Activated T-helper 1 cell treated with anti-CD3 and anti-CD28 coated beads, Interleukin-2, amount 50 U/mL, for 16 hours (primary cell): Measurements from ENCODE around the gene PLCB3.

Source experiments
- DNase-seq, 2 donors: peaks; one replicate each; pipeline ENCODE4 v3.0.0-alpha.2; 2020; ENCODE audit warnings: low read depth in 1 of 2, low spot score in 1 of 2

The PLCB3 gene

GRCh38 chr11:64285885-64286800 lies 34.8 kb downstream of the PLCB3 start:
- DNase-seq: no peak

DNA sequence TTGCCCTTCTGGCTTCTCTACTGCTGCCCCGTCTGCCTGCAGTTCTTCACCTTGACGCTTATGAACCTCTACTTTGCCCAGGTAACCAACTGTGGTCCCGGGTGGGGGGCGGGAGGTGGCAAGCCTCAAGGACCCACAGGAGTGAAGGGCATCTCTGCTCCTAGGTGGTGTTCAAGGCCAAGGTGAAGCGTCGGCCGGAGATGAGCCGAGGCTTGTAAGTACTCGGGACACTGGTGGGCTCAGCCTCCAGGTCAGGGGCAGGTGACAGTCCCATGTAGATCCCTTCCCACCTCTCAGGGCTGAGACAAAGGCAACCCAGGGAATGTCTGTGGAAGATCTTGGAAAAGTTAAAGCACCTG lies 35.5 kb downstream of the PLCB3 start:
- no peak for DNase-seq

DNA sequence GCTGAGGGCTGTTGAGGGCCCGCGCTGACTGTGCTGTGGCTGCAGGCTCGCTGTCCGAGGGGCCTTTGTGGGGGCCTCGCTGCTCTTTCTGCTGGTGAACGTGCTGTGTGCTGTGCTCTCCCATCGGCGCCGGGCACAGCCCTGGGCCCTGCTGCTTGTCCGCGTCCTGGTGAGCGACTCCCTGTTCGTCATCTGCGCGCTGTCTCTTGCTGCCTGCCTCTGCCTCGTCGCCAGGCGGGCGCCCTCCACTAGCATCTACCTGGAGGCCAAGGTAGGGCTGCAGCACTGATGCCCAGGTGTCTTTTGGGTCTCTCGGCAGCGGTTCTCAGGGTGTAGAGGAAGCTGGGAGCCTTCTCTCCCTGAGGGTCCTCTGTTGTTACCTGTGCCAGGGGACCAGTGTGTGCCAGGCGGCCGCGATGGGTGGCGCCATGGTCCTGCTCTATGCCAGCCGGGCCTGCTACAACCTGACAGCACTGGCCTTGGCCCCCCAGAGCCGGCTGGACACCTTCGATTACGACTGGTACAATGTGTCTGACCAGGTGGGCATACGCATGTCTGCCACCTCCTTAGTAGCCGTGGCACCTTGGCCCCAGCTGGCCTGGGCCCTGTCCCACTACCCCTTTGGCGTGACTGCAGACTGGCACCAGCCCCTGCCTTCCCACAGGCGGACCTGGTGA lies 36.5 kb downstream of the PLCB3 start:
- DNase-seq: no peak

- no peak for DNase-seq
These were observed 37.0 kb downstream of the PLCB3 start for GRCh38 chr11:64288353-64288750.

- no peak for DNase-seq
These were observed 37.8 kb downstream of the PLCB3 start for GRCh38 chr11:64289002-64289564.

DNA sequence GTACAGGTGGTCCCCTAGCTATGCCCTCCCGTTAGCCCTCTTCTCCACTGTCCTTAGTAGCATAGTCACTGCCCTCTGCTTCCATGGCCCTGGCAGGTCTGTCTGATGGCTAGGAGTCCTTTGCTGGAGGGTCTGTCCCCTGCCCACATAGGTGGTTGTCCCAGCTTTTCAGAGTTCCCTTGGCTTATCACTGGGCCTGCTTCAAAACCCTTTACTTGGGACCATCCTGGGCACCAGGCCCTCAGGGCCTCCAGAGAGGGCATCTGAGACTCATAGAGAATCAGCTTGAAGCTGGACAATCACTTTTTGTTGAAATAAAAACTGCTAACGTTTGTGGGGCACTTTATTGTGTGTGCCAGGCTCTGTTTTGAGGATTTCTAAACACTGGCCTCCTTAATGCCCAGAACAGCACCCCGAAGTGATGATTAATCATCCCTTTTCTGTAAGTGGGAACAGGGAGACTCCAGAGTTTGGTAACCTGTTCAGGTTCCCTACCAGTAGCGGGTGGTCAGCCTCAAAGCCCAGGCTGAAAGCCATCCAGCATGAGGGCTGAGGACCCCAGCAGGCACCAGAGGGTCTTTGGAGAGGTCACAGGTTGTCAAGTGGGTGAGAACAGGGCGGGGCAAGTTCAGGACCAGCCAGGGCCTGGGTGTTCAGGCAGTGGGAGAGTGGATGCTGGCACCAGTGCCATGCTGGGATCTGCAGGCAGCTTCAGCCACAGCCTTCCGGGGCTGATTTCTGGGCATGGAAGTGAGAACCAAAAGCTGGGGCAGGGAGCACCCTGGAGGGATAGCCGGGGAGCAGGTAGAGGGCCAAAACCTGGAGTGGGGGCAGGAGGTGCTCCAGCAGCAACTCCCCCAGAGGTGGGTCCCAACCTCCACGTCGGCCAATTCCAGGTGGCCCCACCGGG lies 39.3 kb downstream of the PLCB3 start:
- DNase-seq: no peak

DNA sequence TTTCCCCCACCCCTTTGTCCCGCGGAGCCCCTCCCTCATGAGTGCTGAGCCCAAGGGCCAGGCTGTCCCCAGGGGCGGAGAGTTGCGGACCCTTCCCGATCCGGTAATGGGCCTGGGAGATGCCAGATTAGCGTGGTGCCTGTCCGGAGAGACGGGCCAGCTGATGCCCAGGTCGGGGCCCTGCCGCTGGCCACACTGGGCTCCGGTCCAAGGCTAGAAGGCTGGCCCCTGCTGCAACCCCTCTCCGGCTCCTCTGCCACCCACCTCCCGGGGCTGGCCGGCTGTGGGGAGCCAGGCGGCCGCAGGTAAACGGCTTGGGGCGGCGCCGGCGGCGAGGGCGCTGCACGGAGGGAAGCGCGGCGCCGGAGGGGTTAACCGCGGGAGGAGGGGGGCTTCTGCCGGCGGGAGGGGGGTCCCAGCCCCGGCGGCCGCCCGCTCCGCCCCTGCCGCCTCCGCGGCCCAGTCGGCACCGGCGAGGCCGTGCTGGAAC lies 40.0 kb downstream of the PLCB3 start, which contains the start of gene KCNK4:
Gene KCNK4 (plus strand): TSS at position 41 of the 490 bp plus-strand sequence. CDS start 1,717 bp downstream, outside the sequence.
- no peak for DNase-seq

- no peak for DNase-seq
These were observed 40.6 kb downstream of the PLCB3 start for GRCh38 chr11:64291752-64292459.

GRCh38 chr11:64292460-64293254 lies 41.3 kb downstream of the PLCB3 start:
- no peak for DNase-seq

DNA sequence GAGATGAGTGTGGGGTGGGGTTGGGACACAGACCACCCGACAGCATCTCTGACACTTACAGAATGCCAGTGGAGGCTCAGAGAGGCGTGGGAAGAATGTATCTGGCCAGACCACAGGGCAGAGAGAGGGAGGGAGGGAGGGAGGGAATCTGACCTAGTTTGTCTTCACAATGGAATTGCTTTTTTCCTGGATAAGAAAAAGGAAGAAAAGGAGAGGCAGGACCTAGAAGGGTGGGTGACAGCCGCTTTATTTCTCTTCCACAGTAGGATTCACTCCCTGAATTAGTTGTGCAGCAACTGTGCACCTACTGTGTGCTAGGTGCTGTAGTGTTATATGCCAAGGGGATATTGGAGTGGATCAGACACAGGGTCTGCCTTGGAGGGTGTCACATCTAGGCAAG lies 43.4 kb downstream of the PLCB3 start:
- DNase-seq: no peak

DNA sequence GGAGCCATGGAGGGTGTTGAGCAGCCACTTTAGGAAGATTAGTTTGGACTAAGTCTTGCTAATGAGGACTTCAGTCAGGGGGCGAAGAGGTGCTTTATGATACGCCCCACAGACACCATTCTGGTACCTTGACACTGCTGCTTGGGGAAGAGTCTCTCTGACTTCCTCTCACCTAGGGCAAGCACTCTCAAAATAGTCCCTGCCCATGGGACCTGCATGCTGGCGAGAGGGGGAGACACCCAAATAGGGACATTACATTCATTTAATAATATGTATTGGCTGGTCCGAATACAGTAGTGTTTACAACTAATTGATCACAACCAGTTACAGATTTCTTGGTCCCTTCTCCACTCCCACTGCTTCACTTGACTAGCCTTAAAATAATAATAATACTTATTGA lies 44.4 kb downstream of the PLCB3 start:
- no peak for DNase-seq

DNA sequence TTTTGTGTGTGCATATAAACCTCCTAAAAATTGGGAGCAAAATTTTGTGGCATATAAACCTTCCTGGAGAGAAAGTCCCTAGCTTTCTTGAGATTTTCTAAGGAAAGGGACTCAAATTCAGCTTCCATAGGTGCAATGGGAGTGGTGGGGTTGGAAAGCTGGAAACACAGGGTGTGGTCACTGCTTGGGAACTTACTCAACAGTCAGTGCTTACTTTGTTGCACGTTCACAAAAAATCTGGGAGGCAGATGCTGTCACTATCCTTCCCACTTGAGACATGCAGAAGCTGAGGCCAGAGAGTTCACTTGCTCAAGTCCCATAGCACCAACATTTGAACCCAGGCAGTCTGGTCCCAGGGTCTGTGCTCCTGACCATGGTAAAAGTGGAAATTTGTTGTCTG lies 44.9 kb downstream of the PLCB3 start:
- DNase-seq: no peak

DNA sequence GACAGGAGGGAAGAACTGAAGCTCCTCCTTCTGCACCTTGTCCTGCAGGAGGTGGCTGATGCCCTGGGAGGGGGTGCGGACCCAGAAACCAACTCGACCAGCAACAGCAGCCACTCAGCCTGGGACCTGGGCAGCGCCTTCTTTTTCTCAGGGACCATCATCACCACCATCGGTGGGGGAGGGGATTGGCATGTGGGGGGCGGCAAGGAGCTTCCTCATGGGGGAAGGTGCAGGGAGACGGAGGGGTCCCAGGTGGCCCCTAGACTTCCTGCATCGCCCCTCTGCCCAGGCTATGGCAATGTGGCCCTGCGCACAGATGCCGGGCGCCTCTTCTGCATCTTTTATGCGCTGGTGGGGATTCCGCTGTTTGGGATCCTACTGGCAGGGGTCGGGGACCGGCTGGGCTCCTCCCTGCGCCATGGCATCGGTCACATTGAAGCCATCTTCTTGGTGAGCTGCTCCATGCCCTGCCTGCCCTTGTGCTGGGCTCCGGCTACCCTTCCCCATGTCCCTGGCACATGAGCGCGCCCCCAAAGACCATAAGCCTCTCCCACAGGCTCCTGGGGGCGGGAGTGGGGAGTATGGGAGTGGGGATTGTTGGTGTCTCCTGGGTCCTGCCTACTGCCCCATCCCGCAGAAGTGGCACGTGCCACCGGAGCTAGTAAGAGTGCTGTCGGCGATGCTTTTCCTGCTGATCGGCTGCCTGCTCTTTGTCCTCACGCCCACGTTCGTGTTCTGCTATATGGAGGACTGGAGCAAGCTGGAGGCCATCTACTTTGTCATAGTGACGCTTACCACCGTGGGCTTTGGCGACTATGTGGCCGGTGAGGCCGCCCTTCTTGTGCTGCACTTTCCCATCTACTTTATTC lies 45.7 kb downstream of the PLCB3 start:
- no peak for DNase-seq

DNA sequence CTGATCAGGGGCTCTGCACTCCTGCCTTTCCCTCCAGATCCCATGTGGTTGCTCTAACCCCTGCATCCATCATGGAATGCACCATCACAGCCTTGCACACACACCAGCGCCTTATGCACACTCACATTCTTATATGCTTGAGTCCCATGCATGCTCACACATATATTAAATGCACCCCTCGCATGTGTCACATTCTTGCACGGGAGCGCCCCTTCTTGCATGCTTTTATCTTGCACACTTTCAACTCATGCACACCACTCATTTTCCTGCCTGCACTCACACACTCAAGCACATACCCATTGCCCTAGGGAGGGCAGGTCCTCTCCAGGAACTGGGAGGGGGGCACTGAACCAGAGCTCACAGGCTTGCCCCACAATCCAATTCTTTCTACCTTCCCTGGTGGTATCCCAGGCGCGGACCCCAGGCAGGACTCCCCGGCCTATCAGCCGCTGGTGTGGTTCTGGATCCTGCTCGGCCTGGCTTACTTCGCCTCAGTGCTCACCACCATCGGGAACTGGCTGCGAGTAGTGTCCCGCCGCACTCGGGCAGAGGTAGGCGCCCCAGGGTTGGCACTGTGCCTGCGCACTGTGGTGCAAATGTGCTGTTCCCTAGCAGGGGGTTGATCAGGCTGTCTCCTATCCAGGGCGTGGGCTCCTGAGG lies 46.5 kb downstream of the PLCB3 start:
- no peak for DNase-seq

DNA sequence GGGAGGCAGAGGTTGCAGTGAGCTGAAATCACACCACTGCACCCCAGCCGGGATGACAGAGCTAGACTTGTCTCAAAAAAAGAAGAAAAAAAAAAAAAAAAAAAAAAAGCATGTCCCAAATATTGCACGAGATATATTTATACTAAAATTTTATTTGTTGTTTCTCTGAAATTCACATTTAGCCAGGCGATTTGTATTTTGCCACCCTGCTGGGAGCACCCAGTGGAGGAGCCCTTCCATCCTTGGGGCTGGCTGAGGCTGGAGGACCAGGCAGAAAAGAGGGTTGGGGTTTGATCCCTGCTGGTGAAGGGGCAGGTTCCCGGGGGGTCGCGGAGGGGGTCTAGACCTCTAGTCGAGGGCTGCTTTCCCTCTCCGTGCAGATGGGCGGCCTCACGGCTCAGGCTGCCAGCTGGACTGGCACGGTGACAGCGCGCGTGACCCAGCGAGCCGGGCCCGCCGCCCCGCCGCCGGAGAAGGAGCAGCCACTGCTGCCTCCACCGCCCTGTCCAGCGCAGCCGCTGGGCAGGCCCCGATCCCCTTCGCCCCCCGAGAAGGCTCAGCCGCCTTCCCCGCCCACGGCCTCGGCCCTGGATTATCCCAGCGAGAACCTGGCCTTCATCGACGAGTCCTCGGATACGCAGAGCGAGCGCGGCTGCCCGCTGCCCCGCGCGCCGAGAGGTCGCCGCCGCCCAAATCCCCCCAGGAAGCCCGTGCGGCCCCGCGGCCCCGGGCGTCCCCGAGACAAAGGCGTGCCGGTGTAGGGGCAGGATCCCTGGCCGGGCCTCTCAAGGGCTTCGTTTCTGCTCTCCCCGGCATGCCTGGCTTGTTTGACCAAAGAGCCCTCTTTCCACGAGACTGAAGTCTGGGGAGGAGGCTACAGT lies 47.9 kb downstream of the PLCB3 start:
- no peak for DNase-seq

GRCh38 chr11:64299847-64300648 lies 48.7 kb downstream of the PLCB3 start, which contains the start of gene CATSPERZ:
CATSPERZ (plus strand) TSS chr11:64300358; CDS start chr11:64300411, 53 bp downstream.
- DNase-seq: no peak
